SK-N-MC (cell line): ENCODE data around the gene LSM12.

Experiments
- EZH2 ChIP-seq: fragments of 200-600 bp; sonication (generic); IDR thresholded peaks from one replicate; pipeline ENCODE4 v1.6.1; 2017; ENCODE audit warnings: antibody characterized with exemption
- FOXP2 ChIP-seq: optimal IDR thresholded peaks from 2 replicates; pipeline ENCODE3; 2011; ENCODE audit warnings: mild to moderate bottlenecking, moderate library complexity; ENCODE audit not compliant: insufficient read depth; ENCODE audit errors: extremely low read length, control extremely low read depth
- POLR2AphosphoS5 ChIP-seq: IDR thresholded peaks from 2 replicates; pipeline ENCODE4 v1.6.1; 2012; ENCODE audit warnings: mild to moderate bottlenecking, low read depth, low read length, borderline replicate concordance

DNA sequence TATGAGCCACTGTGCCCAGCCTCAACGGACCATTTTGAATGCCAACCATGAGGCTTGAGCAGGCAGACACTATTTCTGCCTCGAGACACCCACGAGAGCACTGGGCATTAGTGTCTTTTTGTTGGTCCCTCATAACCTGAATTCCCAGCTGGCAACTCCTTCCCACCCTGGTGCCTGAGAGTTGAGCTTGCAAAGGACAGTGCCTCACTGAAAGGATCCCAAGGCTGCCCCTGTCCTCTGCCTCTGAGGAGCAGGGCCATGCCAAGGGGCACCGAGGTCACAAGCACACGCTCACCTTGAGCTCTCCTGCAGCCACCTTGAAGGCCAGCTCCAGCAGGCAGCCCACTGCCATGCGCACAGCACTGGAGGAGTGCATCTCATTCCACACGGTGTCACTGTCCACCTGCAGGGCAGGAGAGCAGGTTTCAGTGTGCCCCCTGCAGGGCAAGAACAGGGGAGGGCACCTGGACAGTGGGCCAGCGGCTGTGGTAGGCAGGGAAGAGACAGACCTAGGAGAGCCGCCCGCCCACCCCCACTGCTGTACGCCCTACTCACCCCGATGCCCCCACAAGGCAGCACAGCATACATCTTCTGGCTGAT, 16.9 kb upstream of the LSM12 start:
- TF ChIP-seq FOXP2 (no peak), POLR2AphosphoS5 (no peak), EZH2 (no peak)
